GM23248 (cell line): ENCODE data around the gene CENPP. TPM values are rescaled to one million over a fixed set of nuclear protein-coding genes. Genes with fewer than 3 reads are reported as not detected.

Source experiments
- DNase-seq: peaks from one replicate; pipeline ENCODE4 v3.0.0-alpha.2; 2015
- H2AFZ ChIP-seq: fragments of 200-600 bp; sonication (generic); 2 replicates; pipeline ENCODE4 v1.6.1; 2016; ENCODE audit warnings: antibody characterized with exemption
- H3F3A ChIP-seq: fragments of 200-600 bp; sonication (generic); 2 replicates; pipeline ENCODE4 v1.6.1; 2016; ENCODE audit warnings: mild to moderate bottlenecking, antibody characterized with exemption, mixed run types; ENCODE audit not compliant: insufficient read depth
- H3K27ac ChIP-seq: fragments of 200-600 bp; sonication (generic); 2 replicates; pipeline ENCODE4 v1.5.1; 2016; ENCODE audit warnings: mild to moderate bottlenecking
- H3K27me3 ChIP-seq: fragments of 200-600 bp; sonication (generic); replicated peaks from 2 replicates; pipeline ENCODE4 v1.6.1; 2016; ENCODE audit warnings: mild to moderate bottlenecking; ENCODE audit not compliant: insufficient read depth
- H3K36me3 ChIP-seq: fragments of 200-600 bp; sonication (generic); 2 replicates; pipeline ENCODE4 v1.6.1; 2016; ENCODE audit warnings: low read depth, mild to moderate bottlenecking
- H3K4me1 ChIP-seq: fragments of 200-600 bp; sonication (generic); 2 replicates; pipeline ENCODE4 v1.6.1; 2016; ENCODE audit warnings: mild to moderate bottlenecking; ENCODE audit not compliant: insufficient read depth
- H3K4me2 ChIP-seq: fragments of 200-600 bp; sonication (generic); one replicate; pipeline ENCODE4 v1.6.1; 2016; ENCODE audit warnings: mild to moderate bottlenecking; ENCODE audit not compliant: unreplicated experiment
- H3K4me3 ChIP-seq: fragments of 200-600 bp; sonication (generic); 2 replicates; pipeline ENCODE4 v1.5.1; 2016; ENCODE audit warnings: mild to moderate bottlenecking
- H3K79me2 ChIP-seq: fragments of 200-600 bp; sonication (generic); 2 replicates; pipeline ENCODE4 v1.6.1; 2016; ENCODE audit warnings: mild to moderate bottlenecking; ENCODE audit not compliant: insufficient read depth
- H3K9ac ChIP-seq: fragments of 200-600 bp; sonication (generic); 2 replicates; pipeline ENCODE4 v1.6.1; 2016; ENCODE audit warnings: mild to moderate bottlenecking
- H3K9me2 ChIP-seq: fragments of 200-600 bp; sonication (generic); 2 replicates; pipeline ENCODE4 v1.6.1; 2016; ENCODE audit warnings: mixed run types, mild to moderate bottlenecking, moderate library complexity; ENCODE audit not compliant: insufficient read depth
- H3K9me3 ChIP-seq: fragments of 200-600 bp; sonication (generic); one replicate; pipeline ENCODE4 v1.6.1; 2017; ENCODE audit warnings: low read depth
- H4K20me1 ChIP-seq: fragments of 200-600 bp; sonication (generic); 2 replicates; pipeline ENCODE4 v1.6.0; 2016; ENCODE audit not compliant: insufficient read depth
- EZH2 ChIP-seq: fragments of 200-600 bp; sonication (generic); IDR thresholded peaks from 2 replicates; pipeline ENCODE4 v1.6.1; 2018; ENCODE audit warnings: antibody characterized with exemption, mild to moderate bottlenecking; ENCODE audit not compliant: insufficient read depth, poor library complexity, severe bottlenecking
- EZH2phosphoT487 ChIP-seq: fragments of 200-600 bp; sonication (generic); IDR thresholded peaks from 2 replicates; pipeline ENCODE4 v1.6.1; 2018; ENCODE audit warnings: antibody characterized with exemption, moderate library complexity, mild to moderate bottlenecking, low read depth; ENCODE audit not compliant: insufficient read depth
- WGBS, 2 experiments: methylation state at CpG; one replicate each; pipeline ENCODE4 v1.1.6; 2015 to 2017; ENCODE audit warnings: low lambda C conversion rate in 2 of 2, low coverage in 1 of 2; ENCODE audit errors: missing lambda C conversion rate in 2 of 2; 5-methylcytosine and 5-hydroxymethylcytosine counted together
- in situ Hi-C: fragments of 300-500 bp; cut with MboI; formaldehyde crosslinking; loops from 2 replicates; pipeline ENCODE4 v1.15.0; 2020
- polyA plus RNA-seq: library from polyadenylated mRNA; unstranded; fragments of >200 nt; fragmentation: Nextera tagmentation; extraction: Ambion mirVana; gene quantifications from 2 replicates; pipeline ENCODE4 v1.2.1, GENCODE V29; 2016
- total RNA-seq: library from RNA; depleted of rRNA; stranded (reverse); fragments of >200 nt; shearing (Covaris generic); gene quantifications from 2 replicates; pipeline ENCODE4 v1.2.3, GENCODE V29; 2014

CENPP gene
- total and polyA plus RNA-seq, 2 experiments from 2014 or later, result 2.5 to 7.4 TPM

DNA sequence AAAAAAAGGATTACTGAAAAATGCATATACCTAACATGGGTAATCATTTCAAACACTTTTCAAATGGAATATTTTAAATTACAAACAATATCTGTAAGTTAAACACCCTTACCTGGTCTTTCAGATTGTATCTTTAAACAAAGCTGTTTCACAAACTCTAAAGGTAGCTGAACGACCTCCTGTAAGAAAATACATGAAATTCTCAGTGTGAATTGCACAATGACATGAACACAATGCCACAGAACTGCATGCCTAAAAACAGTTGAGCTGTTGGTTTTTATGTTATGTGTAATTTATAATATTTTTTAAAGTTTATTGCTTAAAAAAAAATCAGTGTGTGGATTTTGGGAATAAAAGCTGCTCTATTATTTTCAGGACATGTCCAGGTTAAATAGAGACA is 326.7 kb downstream of the CENPP start:
- Histone ChIP-seq H3K4me2 (no peak overlapping the region), H3K9me2 (no peaks in the 10 kb centered on the region), H3F3A (peaks cover 25% of the 10 kb centered on the region), H3K79me2 (peaks cover 86% of the 10 kb centered on the region), H3K4me1 (peaks cover 39% of the 10 kb centered on the region), H4K20me1 (no peaks in the 10 kb centered on the region), H3K27ac (peak overlapping the region; percentile 84), H3K9me3 (no peaks in the 10 kb centered on the region), H3K27me3 (no peaks in the 10 kb centered on the region), H3K4me3 (no peak overlapping the region), H2AFZ (no peak overlapping the region), H3K36me3 (peaks cover 5% of the 10 kb centered on the region), H3K9ac (no peak overlapping the region)
- DNase-seq, result no peak
- 36 to 56% methylated on average over 1 of the region's 1 CpG for WGBS, 2 experiments
- in situ Hi-C loops, result no loop called here
- no peak for TF ChIP-seq EZH2phosphoT487
- TF ChIP-seq EZH2, result no peak

DNA sequence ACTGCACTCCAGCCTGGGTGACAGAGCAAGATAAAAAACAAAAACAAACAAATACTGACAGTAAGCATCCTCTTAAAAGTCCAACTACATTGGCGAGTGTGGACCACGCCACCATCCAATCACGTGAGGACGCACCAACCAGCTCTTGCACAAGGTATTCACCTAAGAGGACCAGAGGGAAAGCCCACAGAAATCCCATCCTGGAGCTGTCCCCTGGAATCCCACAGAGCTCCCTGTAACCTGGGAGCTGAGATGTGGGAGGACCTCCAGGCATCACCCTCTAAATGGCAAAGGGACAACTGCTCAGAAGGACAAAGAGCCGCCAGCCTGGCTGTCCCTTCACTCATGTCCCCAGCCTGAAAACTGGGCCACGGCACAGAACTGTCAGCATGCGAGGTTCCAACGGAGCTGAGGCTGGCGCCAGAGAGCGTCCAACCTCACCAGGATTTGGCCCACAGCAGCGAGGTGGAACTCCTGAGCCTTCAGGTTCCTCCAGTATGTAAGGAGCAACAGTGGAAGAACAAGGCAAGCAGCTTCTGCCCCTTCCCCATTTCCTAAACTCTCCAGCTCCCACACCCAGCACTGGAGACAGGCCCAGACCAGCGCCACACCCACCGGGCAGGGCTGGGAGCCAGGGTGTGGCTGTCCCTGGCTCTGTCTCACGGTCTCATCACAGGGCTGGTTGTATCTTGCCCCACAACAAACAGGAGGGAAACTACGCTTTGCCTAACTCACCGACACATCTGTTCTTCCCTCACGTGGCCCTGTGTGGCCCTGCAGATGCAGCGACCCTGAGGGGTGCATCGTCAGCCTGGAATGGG is 328.9 kb downstream of the CENPP start:
- Histone ChIP-seq H3K36me3 (no peaks in the 10 kb centered on the region; the same call in none of the 2 replicates), H3K79me2 (peaks cover 85% of the 10 kb centered on the region), H3K4me3 (no peak overlapping the region), H2AFZ (no peak overlapping the region), H3K27ac (peak overlapping the region; percentile 84), H4K20me1 (no peaks in the 10 kb centered on the region), H3K4me1 (peaks cover 39% of the 10 kb centered on the region), H3K9ac (peak overlapping the region; percentile 68), H3F3A (peaks cover 25% of the 10 kb centered on the region), H3K9me2 (no peaks in the 10 kb centered on the region), H3K27me3 (no peaks in the 10 kb centered on the region), H3K4me2 (no peak overlapping the region), H3K9me3 (no peaks in the 10 kb centered on the region)
- WGBS, 2 experiments, result 47 to 52% methylated on average over 19 of the region's 19 CpGs
- in situ Hi-C loops, result no loop called here
- DNase-seq, result peak; percentile 79
- TF ChIP-seq EZH2, result no peak
- TF ChIP-seq EZH2phosphoT487, result no peak

DNA sequence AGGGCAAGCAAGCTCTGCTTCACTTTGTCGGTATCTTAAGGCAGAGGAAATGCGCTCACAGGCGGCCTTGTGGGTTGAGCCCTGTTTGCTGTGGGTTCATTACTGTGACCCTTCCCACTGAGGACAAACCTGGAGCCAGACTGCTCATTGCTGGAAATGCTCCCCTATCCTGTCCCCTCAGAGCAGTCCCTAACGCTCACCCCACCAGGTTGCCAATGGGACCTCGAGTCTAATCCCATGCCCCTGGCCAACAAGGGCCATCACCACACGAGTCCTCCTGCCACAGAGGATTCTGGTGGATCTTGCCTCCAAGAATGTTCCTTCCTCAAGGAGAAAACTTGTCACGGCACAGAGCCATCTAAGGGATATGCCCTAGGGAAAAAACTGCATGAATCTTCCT is 329.6 kb downstream of the CENPP start:
- 80 to 90% methylated on average over 7 of the region's 7 CpGs for WGBS, 2 experiments
- in situ Hi-C loops, result no loop called here

DNA sequence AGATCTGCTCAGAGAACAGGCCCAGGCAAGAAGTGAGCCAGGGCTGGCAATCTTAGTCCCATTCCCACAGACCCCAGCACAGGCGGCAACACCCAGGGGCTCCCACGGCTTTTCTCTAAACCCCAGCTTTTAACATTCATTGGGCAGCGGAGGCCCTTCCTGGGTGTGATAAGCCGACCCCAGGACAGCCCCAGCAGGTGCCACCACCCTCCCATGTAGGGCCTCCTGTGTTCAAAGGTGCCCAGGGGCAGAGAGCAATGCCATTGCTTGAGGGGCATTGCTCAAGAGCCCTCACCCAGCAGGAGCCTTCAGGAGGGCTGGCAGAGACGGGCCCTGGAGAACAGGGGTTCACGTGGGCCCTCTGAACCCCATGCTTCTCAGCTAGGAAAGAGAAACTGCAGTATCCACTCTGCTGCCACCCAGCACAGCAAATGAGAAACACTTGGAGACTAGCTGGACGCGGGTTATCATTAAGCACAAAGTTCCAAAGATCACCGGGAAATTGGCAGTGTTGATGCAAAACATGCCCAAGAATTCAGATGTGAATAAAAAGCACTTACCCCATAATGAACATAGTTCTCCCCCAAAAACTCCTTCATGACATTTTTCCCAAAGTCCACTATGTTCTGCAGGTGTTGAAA is 330.3 kb downstream of the CENPP start:
- Histone ChIP-seq H3K9ac (peak overlapping the region; percentile 68; the same call in 1 of the 2 replicates), H3K27me3 (no peaks in the 10 kb centered on the region), H4K20me1 (no peaks in the 10 kb centered on the region), H3K9me2 (no peaks in the 10 kb centered on the region), H3K4me3 (no peak overlapping the region), H3K79me2 (peaks cover 92% of the 10 kb centered on the region), H3K36me3 (no peaks in the 10 kb centered on the region; the same call in none of the 2 replicates), H3K27ac (no peak overlapping the region), H3F3A (peaks cover 19% of the 10 kb centered on the region; the same call in 1 of the 2 replicates), H3K4me1 (peaks cover 31% of the 10 kb centered on the region), H3K4me2 (no peak overlapping the region), H2AFZ (no peak overlapping the region), H3K9me3 (no peaks in the 10 kb centered on the region)
- in situ Hi-C loops, result no loop called here
- 56 to 66% methylated on average over 9 of the region's 9 CpGs for WGBS, 2 experiments
- DNase-seq, result no peak
- TF ChIP-seq EZH2, result no peak
- TF ChIP-seq EZH2phosphoT487, result no peak

More for the DNA sequence above, 329.6 kb downstream of the CENPP start:
- Histone ChIP-seq H3K9me2 (no peaks in the 10 kb centered on the region), H2AFZ (no peak overlapping the region), H4K20me1 (no peaks in the 10 kb centered on the region), H3K4me3 (no peak overlapping the region), H3K4me2 (no peak overlapping the region), H3K9me3 (no peaks in the 10 kb centered on the region), H3K4me1 (peaks cover 37% of the 10 kb centered on the region), H3K36me3 (no peaks in the 10 kb centered on the region; the same call in none of the 2 replicates), H3K79me2 (peaks cover 85% of the 10 kb centered on the region), H3K27ac (peak overlapping the region; percentile 84), H3F3A (peaks cover 25% of the 10 kb centered on the region), H3K27me3 (no peaks in the 10 kb centered on the region), H3K9ac (peak overlapping the region; percentile 68)
- no peak for DNase-seq
- no peak for TF ChIP-seq EZH2phosphoT487
- TF ChIP-seq EZH2, result no peak
